H1 (cell line): ENCODE measurements around the gene PDE6B. TPM values are rescaled to one million over a fixed set of nuclear protein-coding genes. Genes with fewer than 3 reads are reported as not detected.

ENCODE experiments used
- ASH2L ChIP-seq: fragments of 200-600, 300-600 bp; sonication (generic); IDR thresholded peaks from one replicate; pipeline ENCODE4 v1.7.1; 2017; ENCODE audit warnings: low read length
- FOSL1 ChIP-seq: IDR thresholded peaks from 2 replicates; pipeline ENCODE4 v1.6.1; 2011; ENCODE audit warnings: mild to moderate bottlenecking, low read depth, low read length, moderate library complexity; ENCODE audit not compliant: insufficient read depth
- GTF2F1 ChIP-seq: IDR thresholded peaks from 2 replicates; pipeline ENCODE4 v1.6.1; 2012; ENCODE audit warnings: low read depth, low read length, improper control_type of control experiment, borderline replicate concordance
- JUND ChIP-seq: IDR thresholded peaks from 2 replicates; pipeline ENCODE4 v1.6.1; 2011; ENCODE audit warnings: mild to moderate bottlenecking, improper control_type of control experiment, low read length
- KDM4A ChIP-seq: IDR thresholded peaks from one replicate; pipeline ENCODE4 v1.7.1; 2012; ENCODE audit warnings: low read depth, mild to moderate bottlenecking, moderate library complexity, low read length, inconsistent platforms; ENCODE audit not compliant: severe bottlenecking
- MAFK ChIP-seq: IDR thresholded peaks from 2 replicates; pipeline ENCODE4 v1.6.1; 2012; ENCODE audit warnings: low read depth, mild to moderate bottlenecking, improper control_type of control experiment, low read length
- TAF7 ChIP-seq: optimal IDR thresholded peaks from 2 replicates; pipeline ENCODE3; 2011; ENCODE audit warnings: low read depth, mild to moderate bottlenecking, inconsistent platforms, low read length, moderate library complexity, borderline replicate concordance
- ZNF274 ChIP-seq: IDR thresholded peaks from 2 replicates; pipeline ENCODE4 v1.7.0; 2012; ENCODE audit warnings: low read length, borderline replicate concordance; ENCODE audit errors: extremely low read depth
- polyA plus RNA-seq, 7 experiments: library from polyadenylated mRNA; depleted of rRNA in 3 of 7; stranded (reverse) in 5 of 7; unstranded in 2 of 7; fragments of >200 nt in 5 of 7; fragments of 200-250 nt in 2 of 7; gene quantifications; 1 replicate in 5 of 7; 2 replicates in 1 of 7; 4 replicates in 1 of 7; pipeline versions ENCODE4 v1.2.1 to v1.2.3, GENCODE V29; 2011 to 2013; ENCODE audit warnings: missing spikeins in 2 of 7, mixed read lengths in 2 of 7
- total RNA-seq: library from RNA; stranded (reverse); fragmentation: NEBNext Ultra II Directional; extraction: Animal tissue kit (Norgen Biotek cat#: 25700); gene quantifications from 2 replicates; pipeline ENCODE4 v1.2.1, GENCODE V29; 2021
- TF ChIP-seq, protein P1 (sequence below): fragments of 300-600 bp; sonication (generic); IDR thresholded peaks from 2 replicates; pipeline ENCODE4 v1.7.1; 2012; ENCODE audit warnings: low read length, moderate library complexity, mild to moderate bottlenecking, inconsistent platforms; ENCODE audit not compliant: insufficient replicate concordance
- TF ChIP-seq, protein P2 (sequence below): IDR thresholded peaks from 2 replicates; pipeline ENCODE4 v1.6.1; 2011; ENCODE audit warnings: low read depth, mild to moderate bottlenecking, low read length; ENCODE audit not compliant: insufficient read depth

PDE6B gene
- total and polyA plus RNA-seq, 2 of the 8 experiments (the other 6 are each of a cell fraction or from before 2014, with no cell fraction given): 4.1 to 8.4 TPM

DNA sequence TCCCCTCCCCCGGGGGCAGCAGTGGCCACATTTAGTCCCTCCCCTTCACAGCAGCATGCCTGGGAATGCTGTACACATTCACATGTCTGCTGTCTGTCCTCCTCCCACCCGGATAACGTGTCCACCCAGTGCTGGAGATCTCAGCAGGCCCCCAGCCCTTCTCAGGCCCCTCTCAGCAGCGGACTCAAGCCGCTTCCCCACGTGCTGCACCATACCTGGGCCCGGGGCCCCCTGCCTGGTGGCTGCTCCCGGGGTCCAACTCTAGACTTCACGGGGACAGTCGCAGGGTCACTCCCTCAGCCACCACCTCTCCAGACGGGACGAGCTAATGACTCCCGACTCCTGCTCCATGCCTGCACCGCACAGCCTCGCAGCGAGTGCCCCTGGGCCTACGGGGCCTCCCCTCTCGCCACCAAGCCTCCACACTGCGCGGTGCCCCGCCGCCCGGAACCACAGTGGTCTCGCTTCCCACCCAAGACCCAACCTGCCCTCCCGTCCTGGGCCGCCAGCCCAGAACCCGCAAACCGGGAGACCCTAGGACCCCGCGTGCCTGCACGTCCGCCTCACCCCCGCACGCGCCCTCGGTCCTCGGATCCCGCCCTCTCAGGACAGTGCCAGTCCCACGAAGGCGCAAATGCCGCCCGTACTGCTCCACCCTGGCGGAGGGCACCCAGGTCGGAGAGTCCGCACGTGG, 79.0 kb downstream of the PDE6B start (continued):
- TF ChIP-seq, protein P1, sequence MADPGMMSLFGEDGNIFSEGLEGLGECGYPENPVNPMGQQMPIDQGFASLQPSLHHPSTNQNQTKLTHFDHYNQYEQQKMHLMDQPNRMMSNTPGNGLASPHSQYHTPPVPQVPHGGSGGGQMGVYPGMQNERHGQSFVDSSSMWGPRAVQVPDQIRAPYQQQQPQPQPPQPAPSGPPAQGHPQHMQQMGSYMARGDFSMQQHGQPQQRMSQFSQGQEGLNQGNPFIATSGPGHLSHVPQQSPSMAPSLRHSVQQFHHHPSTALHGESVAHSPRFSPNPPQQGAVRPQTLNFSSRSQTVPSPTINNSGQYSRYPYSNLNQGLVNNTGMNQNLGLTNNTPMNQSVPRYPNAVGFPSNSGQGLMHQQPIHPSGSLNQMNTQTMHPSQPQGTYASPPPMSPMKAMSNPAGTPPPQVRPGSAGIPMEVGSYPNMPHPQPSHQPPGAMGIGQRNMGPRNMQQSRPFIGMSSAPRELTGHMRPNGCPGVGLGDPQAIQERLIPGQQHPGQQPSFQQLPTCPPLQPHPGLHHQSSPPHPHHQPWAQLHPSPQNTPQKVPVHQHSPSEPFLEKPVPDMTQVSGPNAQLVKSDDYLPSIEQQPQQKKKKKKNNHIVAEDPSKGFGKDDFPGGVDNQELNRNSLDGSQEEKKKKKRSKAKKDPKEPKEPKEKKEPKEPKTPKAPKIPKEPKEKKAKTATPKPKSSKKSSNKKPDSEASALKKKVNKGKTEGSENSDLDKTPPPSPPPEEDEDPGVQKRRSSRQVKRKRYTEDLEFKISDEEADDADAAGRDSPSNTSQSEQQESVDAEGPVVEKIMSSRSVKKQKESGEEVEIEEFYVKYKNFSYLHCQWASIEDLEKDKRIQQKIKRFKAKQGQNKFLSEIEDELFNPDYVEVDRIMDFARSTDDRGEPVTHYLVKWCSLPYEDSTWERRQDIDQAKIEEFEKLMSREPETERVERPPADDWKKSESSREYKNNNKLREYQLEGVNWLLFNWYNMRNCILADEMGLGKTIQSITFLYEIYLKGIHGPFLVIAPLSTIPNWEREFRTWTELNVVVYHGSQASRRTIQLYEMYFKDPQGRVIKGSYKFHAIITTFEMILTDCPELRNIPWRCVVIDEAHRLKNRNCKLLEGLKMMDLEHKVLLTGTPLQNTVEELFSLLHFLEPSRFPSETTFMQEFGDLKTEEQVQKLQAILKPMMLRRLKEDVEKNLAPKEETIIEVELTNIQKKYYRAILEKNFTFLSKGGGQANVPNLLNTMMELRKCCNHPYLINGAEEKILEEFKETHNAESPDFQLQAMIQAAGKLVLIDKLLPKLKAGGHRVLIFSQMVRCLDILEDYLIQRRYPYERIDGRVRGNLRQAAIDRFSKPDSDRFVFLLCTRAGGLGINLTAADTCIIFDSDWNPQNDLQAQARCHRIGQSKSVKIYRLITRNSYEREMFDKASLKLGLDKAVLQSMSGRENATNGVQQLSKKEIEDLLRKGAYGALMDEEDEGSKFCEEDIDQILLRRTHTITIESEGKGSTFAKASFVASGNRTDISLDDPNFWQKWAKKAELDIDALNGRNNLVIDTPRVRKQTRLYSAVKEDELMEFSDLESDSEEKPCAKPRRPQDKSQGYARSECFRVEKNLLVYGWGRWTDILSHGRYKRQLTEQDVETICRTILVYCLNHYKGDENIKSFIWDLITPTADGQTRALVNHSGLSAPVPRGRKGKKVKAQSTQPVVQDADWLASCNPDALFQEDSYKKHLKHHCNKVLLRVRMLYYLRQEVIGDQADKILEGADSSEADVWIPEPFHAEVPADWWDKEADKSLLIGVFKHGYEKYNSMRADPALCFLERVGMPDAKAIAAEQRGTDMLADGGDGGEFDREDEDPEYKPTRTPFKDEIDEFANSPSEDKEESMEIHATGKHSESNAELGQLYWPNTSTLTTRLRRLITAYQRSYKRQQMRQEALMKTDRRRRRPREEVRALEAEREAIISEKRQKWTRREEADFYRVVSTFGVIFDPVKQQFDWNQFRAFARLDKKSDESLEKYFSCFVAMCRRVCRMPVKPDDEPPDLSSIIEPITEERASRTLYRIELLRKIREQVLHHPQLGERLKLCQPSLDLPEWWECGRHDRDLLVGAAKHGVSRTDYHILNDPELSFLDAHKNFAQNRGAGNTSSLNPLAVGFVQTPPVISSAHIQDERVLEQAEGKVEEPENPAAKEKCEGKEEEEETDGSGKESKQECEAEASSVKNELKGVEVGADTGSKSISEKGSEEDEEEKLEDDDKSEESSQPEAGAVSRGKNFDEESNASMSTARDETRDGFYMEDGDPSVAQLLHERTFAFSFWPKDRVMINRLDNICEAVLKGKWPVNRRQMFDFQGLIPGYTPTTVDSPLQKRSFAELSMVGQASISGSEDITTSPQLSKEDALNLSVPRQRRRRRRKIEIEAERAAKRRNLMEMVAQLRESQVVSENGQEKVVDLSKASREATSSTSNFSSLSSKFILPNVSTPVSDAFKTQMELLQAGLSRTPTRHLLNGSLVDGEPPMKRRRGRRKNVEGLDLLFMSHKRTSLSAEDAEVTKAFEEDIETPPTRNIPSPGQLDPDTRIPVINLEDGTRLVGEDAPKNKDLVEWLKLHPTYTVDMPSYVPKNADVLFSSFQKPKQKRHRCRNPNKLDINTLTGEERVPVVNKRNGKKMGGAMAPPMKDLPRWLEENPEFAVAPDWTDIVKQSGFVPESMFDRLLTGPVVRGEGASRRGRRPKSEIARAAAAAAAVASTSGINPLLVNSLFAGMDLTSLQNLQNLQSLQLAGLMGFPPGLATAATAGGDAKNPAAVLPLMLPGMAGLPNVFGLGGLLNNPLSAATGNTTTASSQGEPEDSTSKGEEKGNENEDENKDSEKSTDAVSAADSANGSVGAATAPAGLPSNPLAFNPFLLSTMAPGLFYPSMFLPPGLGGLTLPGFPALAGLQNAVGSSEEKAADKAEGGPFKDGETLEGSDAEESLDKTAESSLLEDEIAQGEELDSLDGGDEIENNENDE: no peak
- TF ChIP-seq GTF2F1: no peak
- no peak for TF ChIP-seq MAFK
- TF ChIP-seq, protein P2, sequence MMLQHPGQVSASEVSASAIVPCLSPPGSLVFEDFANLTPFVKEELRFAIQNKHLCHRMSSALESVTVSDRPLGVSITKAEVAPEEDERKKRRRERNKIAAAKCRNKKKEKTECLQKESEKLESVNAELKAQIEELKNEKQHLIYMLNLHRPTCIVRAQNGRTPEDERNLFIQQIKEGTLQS: no peak
- TF ChIP-seq FOSL1: no peak
- TF ChIP-seq ASH2L: no peak
- TF ChIP-seq ZNF274: no peak
- no peak for TF ChIP-seq TAF7
- TF ChIP-seq JUND: no peak
- TF ChIP-seq KDM4A: no peak
